IMR-90 (cell line): ENCODE data around the gene VWA8. TPM values are rescaled to one million over a fixed set of nuclear protein-coding genes. Genes with fewer than 3 reads are reported as not detected.
A peak's percentile ranks its signal among the peaks of the same experiment; 100 is the strongest.

Experiments used
- ATAC-seq: fragments of 200-7000 bp; cut with Tn5 transposase; 2 replicates; pipeline ENCODE4 v1.9.1; 2020; ENCODE audit warnings: low read depth, mild to moderate bottlenecking, moderate library complexity
- BruUV-seq: library from RNA; stranded (reverse); fragments of 400-500 nt; replicated peaks from 2 replicates; lab custom pipeline; 2021; lab: Mats Ljungman, UMichigan
- CTCF ChIA-PET: fragments of 300-600 bp; formaldehyde crosslinking; extraction: SDS; loops from one replicate; lab custom pipeline; 2021; ENCODE audit warnings: antibody characterized with exemption; lab: Yijun Ruan, JAX
- POLR2A ChIA-PET: fragments of 300-600 bp; sonication (Branson Sonifier 250); formaldehyde crosslinking; loops from one replicate; lab custom pipeline; 2022; ENCODE audit warnings: antibody characterized with exemption; ENCODE audit not compliant: unreplicated experiment; lab: Charles Lee
- DNase-seq: peaks from one replicate; pipeline ENCODE4 v3.0.0; 2013
- H2AFZ ChIP-seq: replicated peaks from 2 replicates; pipeline ENCODE3; 2013; ENCODE audit warnings: low read length, mild to moderate bottlenecking; ENCODE audit not compliant: poor library complexity
- H2AK5ac ChIP-seq: 2 replicates; pipeline ENCODE4 v1.6.1; 2013; ENCODE audit warnings: low read depth, low read length, inconsistent platforms
- H2AK9ac ChIP-seq: replicated peaks from 2 replicates; pipeline ENCODE3; 2013; ENCODE audit warnings: mild to moderate bottlenecking, low read depth, low read length, moderate library complexity; ENCODE audit not compliant: poor library complexity
- H2BK120ac ChIP-seq: 2 replicates; pipeline ENCODE4 v1.6.1; 2013; ENCODE audit warnings: low read depth, low read length, inconsistent platforms
- H2BK15ac ChIP-seq: 3 replicates; pipeline ENCODE4 v1.6.1; 2013; ENCODE audit warnings: low read depth, low read length, inconsistent platforms
- H2BK20ac ChIP-seq: 2 replicates; pipeline ENCODE4 v1.6.1; 2013; ENCODE audit warnings: low read depth, mild to moderate bottlenecking, inconsistent platforms, low read length, moderate library complexity
- H2BK5ac ChIP-seq: 2 replicates; pipeline ENCODE4 v1.6.1; 2013; ENCODE audit warnings: mild to moderate bottlenecking, low read depth, low read length, inconsistent platforms; ENCODE audit not compliant: poor library complexity, severe bottlenecking
- H3K14ac ChIP-seq: replicated peaks from 2 replicates; pipeline ENCODE4 v1.6.1; 2013; ENCODE audit warnings: low read depth, low read length, inconsistent platforms
- H3K18ac ChIP-seq: 2 replicates; pipeline ENCODE4 v1.6.1; 2013; ENCODE audit warnings: low read depth, low read length, control low read depth
- H3K23ac ChIP-seq: 2 replicates; pipeline ENCODE4 v1.6.1; 2013; ENCODE audit warnings: low read depth, low read length, inconsistent platforms
- H3K27ac ChIP-seq: 2 replicates; pipeline ENCODE4 v1.5.1; 2013; ENCODE audit warnings: mild to moderate bottlenecking, control low read depth, low read length; ENCODE audit not compliant: insufficient read depth
- H3K27me3 ChIP-seq: 2 replicates; pipeline ENCODE4 v1.6.1; 2013; ENCODE audit warnings: low read length; ENCODE audit not compliant: control insufficient read depth, insufficient read depth
- H3K36me3 ChIP-seq: 2 replicates; pipeline ENCODE4 v1.6.1; 2013; ENCODE audit warnings: low read length, mixed read lengths; ENCODE audit not compliant: control insufficient read depth, insufficient read depth
- H3K4ac ChIP-seq: 2 replicates; pipeline ENCODE4 v1.6.1; 2013; ENCODE audit warnings: low read depth, low read length, inconsistent platforms
- H3K4me1 ChIP-seq: 2 replicates; pipeline ENCODE4 v1.6.1; 2013; ENCODE audit warnings: low read length, mixed read lengths; ENCODE audit not compliant: control insufficient read depth, insufficient read depth
- H3K4me2 ChIP-seq: 2 replicates; pipeline ENCODE4 v1.6.1; 2013; ENCODE audit warnings: low read depth, mild to moderate bottlenecking, control low read depth, low read length, moderate library complexity
- H3K4me3 ChIP-seq: 2 replicates; pipeline ENCODE4 v1.5.1; 2013; ENCODE audit warnings: low read depth, mild to moderate bottlenecking, control low read depth, low read length, moderate library complexity; ENCODE audit not compliant: insufficient read depth
- H3K56ac ChIP-seq: 2 replicates; pipeline ENCODE4 v1.6.1; 2013; ENCODE audit warnings: low read length, inconsistent platforms; ENCODE audit not compliant: insufficient read depth; ENCODE audit errors: extremely low read depth
- H3K79me1 ChIP-seq, 2 experiments: 2 replicates each; pipeline ENCODE4 v1.6.1; 2013; ENCODE audit warnings: low read length in 2 of 2, inconsistent platforms in 1 of 2, low read depth in 1 of 2
- H3K9ac ChIP-seq: 2 replicates; pipeline ENCODE4 v1.6.1; 2013; ENCODE audit warnings: low read depth, low read length, control low read depth
- H3K9me1 ChIP-seq: 2 replicates; pipeline ENCODE4 v1.6.1; 2013; ENCODE audit warnings: low read length, inconsistent platforms; ENCODE audit not compliant: insufficient read depth
- H3K9me3 ChIP-seq: 2 replicates; pipeline ENCODE4 v1.6.1; 2013; ENCODE audit warnings: low read length; ENCODE audit not compliant: control insufficient read depth, insufficient read depth
- H4K20me1 ChIP-seq: 2 replicates; pipeline ENCODE4 v1.6.1; 2013; ENCODE audit warnings: low read length, inconsistent platforms; ENCODE audit not compliant: insufficient read depth
- H4K5ac ChIP-seq: 2 replicates; pipeline ENCODE4 v1.6.1; 2013; ENCODE audit warnings: mild to moderate bottlenecking, low read depth, low read length, control low read depth
- H4K8ac ChIP-seq, 2 experiments: 2 replicates each; pipeline ENCODE4 v1.6.1; 2013; ENCODE audit warnings: low read depth in 2 of 2, low read length in 2 of 2, control low read depth in 1 of 2, inconsistent platforms in 1 of 2
- H4K91ac ChIP-seq: 2 replicates; pipeline ENCODE4 v1.6.1; 2013; ENCODE audit warnings: low read depth, low read length, inconsistent platforms; ENCODE audit not compliant: insufficient read depth
- CHD1 ChIP-seq: IDR thresholded peaks from 2 replicates; pipeline ENCODE4 v1.6.1; 2012; ENCODE audit warnings: low read depth, low read length, improper control_type of control experiment
- CTCF ChIP-seq: conservative IDR thresholded peaks from 2 replicates; pipeline ENCODE4 v1.5.1; 2012; ENCODE audit warnings: mild to moderate bottlenecking, low read depth, low read length, improper control_type of control experiment
- POLR2A ChIP-seq: IDR thresholded peaks from 2 replicates; pipeline ENCODE4 v1.6.1; 2012; ENCODE audit warnings: mild to moderate bottlenecking, low read depth, low read length
- RAD21 ChIP-seq: IDR thresholded peaks from 2 replicates; pipeline ENCODE4 v1.6.1; 2012; ENCODE audit warnings: low read length, improper control_type of control experiment
- SMC3 ChIP-seq: fragments of 150-350 bp; IDR thresholded peaks from 2 replicates; pipeline ENCODE4 v1.6.1; 2016; ENCODE audit warnings: low read depth, mild to moderate bottlenecking, antibody characterized with exemption, low read length, moderate library complexity
- USF2 ChIP-seq: fragments of 150-350 bp; IDR thresholded peaks from 2 replicates; pipeline ENCODE4 v1.6.1; 2017; ENCODE audit warnings: mild to moderate bottlenecking, antibody characterized with exemption, low read length, low read depth
- WGBS, 2 experiments: methylation state at CpG; one replicate each; pipeline versions ENCODE4 v1.1.5 to v1.1.7; 2013; ENCODE audit warnings: missing lambda C conversion rate in 2 of 2; ENCODE audit not compliant: insufficient read length in 1 of 2; ENCODE audit errors: extremely low coverage in 2 of 2; 5-methylcytosine and 5-hydroxymethylcytosine counted together
- dilution Hi-C: fragments of 300-500 bp; cut with HindIII; formaldehyde crosslinking; loops from one replicate; pipeline ENCODE4 v1.14.3; 2018; ENCODE audit warnings: low sequenced_read_pairs; ENCODE audit not compliant: unreplicated experiment
- in situ Hi-C: fragments of 300-500 bp; cut with MboI; formaldehyde crosslinking; loops from 3 replicates; pipeline ENCODE4 v1.14.3; 2019; ENCODE audit warnings: low sequenced_read_pairs, inconsistent platforms, mixed read lengths
- intact Hi-C: fragments of 100-400 bp; cut with micrococcal nuclease; formaldehyde crosslinking; loops from 2 replicates; pipeline ENCODE4 v1.10.0; 2022
- polyA plus RNA-seq, 3 experiments: library from polyadenylated mRNA; depleted of rRNA; stranded (reverse); fragments of >200 nt; gene quantifications; 2 replicates each; pipeline ENCODE4 v1.2.3, GENCODE V29; 2012; ENCODE audit warnings: low replicate concordance in 1 of 3
- total RNA-seq: library from RNA; depleted of rRNA; stranded (reverse); fragments of >200 nt; gene quantifications from 2 replicates; pipeline ENCODE4 v1.2.3, GENCODE V29; 2012

VWA8 gene
- total and polyA plus RNA-seq, 2 of the 4 experiments (the other 2 are of a cell fraction) = 5.9 to 18.3 TPM

GRCh38 chr13:41649659-41650058, 311.2 kb downstream of the VWA8 start:
- in situ Hi-C loops (loop anchor here (10.0 to 25.0 kb wide), 2 partner anchors 187 to 265 kb away; partner anchors contain the start of gene RGCC), dilution Hi-C loops (no loop called here), intact Hi-C loops (loop anchor here (5.0 to 10.0 kb wide), 2 partner anchors 85 to 297 kb away; no protein-coding TSS in a partner anchor)
- Histone ChIP-seq H2AK5ac (peak overlapping the region; percentile 12; the same call in 1 of the 2 replicates), H3K18ac (peak overlapping the region; percentile 6; the same call in 1 of the 2 replicates), H4K8ac (peak overlapping the region in 1 of 2 experiments; percentile 14; a peak in 2 of 4 replicates), H2BK5ac (peak overlapping the region; percentile 37), H3K9me1 (peaks cover 7% of the 10 kb centered on the region), H4K5ac (0 out of 2 replicates have a peak overlapping the region, but pooled peaks have one; percentile 9), H3K27ac (peak overlapping the region; percentile 8; the same call in 1 of the 2 replicates), H4K91ac (no peak overlapping the region), H3K4me1 (peaks cover 12% of the 10 kb centered on the region), H3K4me2 (no peak overlapping the region), H2AFZ (no peak overlapping the region), H2BK120ac (peak overlapping the region; percentile 58; the same call in 1 of the 2 replicates), H2BK15ac (peak overlapping the region; percentile 55; the same call in 2 of the 3 replicates), H3K79me1 (no peaks in the 10 kb centered on the region), H3K14ac (0 out of 2 replicates have a peak overlapping the region, but pooled peaks have one; percentile 8), H4K20me1 (no peaks in the 10 kb centered on the region), H3K23ac (no peak overlapping the region; the same call in 1 of the 2 replicates), H2AK9ac (no peak overlapping the region), H2BK20ac (peak overlapping the region; percentile 70; the same call in 1 of the 2 replicates), H3K27me3 (no peaks in the 10 kb centered on the region), H3K36me3 (no peaks in the 10 kb centered on the region; the same call in 1 of the 2 replicates), H3K9me3 (no peaks in the 10 kb centered on the region), H3K4me3 (no peak overlapping the region), H3K56ac (no peak overlapping the region), H3K4ac (peak overlapping the region; percentile 61), H3K9ac (no peak overlapping the region)
- ATAC-seq = no peak
- DNase-seq = peak; percentile 38
- ChIA-PET CTCF (interaction anchor here (0.6 to 1.1 kb wide), 2 partner anchors 80 to 317 kb away, joined by 3 read pairs; no protein-coding TSS in a partner anchor), POLR2A (interaction anchor here (0.6 kb wide), 1 partner anchor 186 kb away, joined by 4 read pairs; no protein-coding TSS in a partner anchor)
- WGBS, 2 experiments = no CpG with 5 or more reads among the region's 3 CpGs
- no TSS peak for BruUV-seq
- TF ChIP-seq USF2 (0 out of 2 replicates have a peak, but pooled peaks have one; percentile 4), CHD1 (no peak), SMC3 (peak; percentile 34), RAD21 (0 out of 2 replicates have a peak, but pooled peaks have one; percentile 6), POLR2A (no peak), CTCF (peak; percentile 35)
